SK-N-SH (cell line): Measurements from ENCODE around the gene MUSTN1. TPM values are rescaled to one million over a fixed set of nuclear protein-coding genes. Genes with fewer than 3 reads are reported as not detected.

Experiments
- CTCF ChIA-PET: fragments of 300-600, 350-600 bp; formaldehyde crosslinking; extraction: SDS; loops from one replicate; lab custom pipeline; 2021; lab: Yijun Ruan, JAX
- POLR2A ChIA-PET: fragments of 350-600 bp; sonication (Branson Sonifier 250); formaldehyde crosslinking; extraction: SDS; loops from one replicate; lab custom pipeline; 2020; ENCODE audit warnings: antibody characterized with exemption, inconsistent platforms; lab: Yijun Ruan, JAX
- DNase-seq: peaks from one replicate; pipeline ENCODE4 v3.0.0; 2012
- H2AFZ ChIP-seq: fragments of 200-600 bp; sonication (generic); 2 replicates; pipeline ENCODE4 v1.8.1; 2016; ENCODE audit warnings: antibody characterized with exemption, mild to moderate bottlenecking, low read depth
- H3F3A ChIP-seq: fragments of 200-600 bp; sonication (generic); replicated peaks from 2 replicates; pipeline ENCODE3; 2016; ENCODE audit warnings: antibody characterized with exemption, mild to moderate bottlenecking; ENCODE audit not compliant: insufficient read depth
- H3K27ac ChIP-seq, 2 experiments: fragments of 200-500 bp in 1 of 2; fragments of 200-600 bp in 1 of 2; sonication (Bioruptor generic) in 1 of 2; sonication (generic), shearing (Covaris generic) in 1 of 2; 2 replicates each; pipeline versions ENCODE4 v1.5.1 to v1.6.1; 2014 to 2016; ENCODE audit warnings: low read depth in 2 of 2, inconsistent platforms in 1 of 2, low read length in 1 of 2, mild to moderate bottlenecking in 1 of 2, mixed read lengths in 1 of 2
- H3K27me3 ChIP-seq: fragments of 200-600 bp; sonication (generic), shearing (Covaris generic); 2 replicates; pipeline ENCODE4 v1.6.1; 2016; ENCODE audit warnings: mixed run types; ENCODE audit not compliant: insufficient read depth
- H3K36me3 ChIP-seq, 2 experiments: fragments of 200-500 bp in 1 of 2; fragments of 200-600 bp in 1 of 2; sonication (Bioruptor generic) in 1 of 2; sonication (generic) in 1 of 2; replicated peaks in 1 of 2; 2 replicates each; pipeline versions ENCODE3 to v1.5.1; 2014 to 2016; ENCODE audit warnings: low read length in 1 of 2, mild to moderate bottlenecking in 1 of 2; ENCODE audit not compliant: insufficient read depth in 2 of 2, control insufficient read depth in 1 of 2
- H3K4me1 ChIP-seq, 2 experiments: fragments of 200-500 bp in 1 of 2; fragments of 200-600 bp in 1 of 2; sonication (Bioruptor generic) in 1 of 2; sonication (generic), shearing (Covaris generic) in 1 of 2; 2 replicates each; pipeline versions ENCODE4 v1.5.1 to v1.6.1; 2014 to 2016; ENCODE audit warnings: low read depth in 1 of 2, low read length in 1 of 2, mixed run types in 1 of 2; ENCODE audit not compliant: insufficient read depth in 2 of 2, control insufficient read depth in 1 of 2
- H3K4me2 ChIP-seq: fragments of 200-600 bp; sonication (generic), shearing (Covaris generic); 2 replicates; pipeline ENCODE4 v1.6.1; 2017; ENCODE audit warnings: mixed run types
- H3K4me3 ChIP-seq, 2 experiments: fragments of 200-500 bp in 1 of 2; fragments of 200-600 bp in 1 of 2; sonication (Bioruptor generic) in 1 of 2; sonication (generic), shearing (Covaris generic) in 1 of 2; 2 replicates each; pipeline versions ENCODE4 v1.5.1 to v1.8.1; 2014 to 2016; ENCODE audit warnings: low read depth in 2 of 2, inconsistent platforms in 1 of 2, low read length in 1 of 2, mild to moderate bottlenecking in 1 of 2, mixed read lengths in 1 of 2, moderate library complexity in 1 of 2
- H3K79me2 ChIP-seq: fragments of 200-600 bp; sonication (generic); 2 replicates; pipeline ENCODE4 v1.8.1; 2017; ENCODE audit warnings: mild to moderate bottlenecking; ENCODE audit not compliant: insufficient read depth
- H3K9ac ChIP-seq: fragments of 200-600 bp; sonication (generic); 2 replicates; pipeline ENCODE4 v1.6.1; 2017; ENCODE audit warnings: mixed run types
- H3K9me2 ChIP-seq: fragments of 200-600 bp; sonication (generic); 2 replicates; pipeline ENCODE4 v1.6.1; 2017; ENCODE audit warnings: mixed run types
- H3K9me3 ChIP-seq: fragments of 200-600 bp; sonication (generic); 2 replicates; pipeline ENCODE4 v1.6.1; 2017; ENCODE audit warnings: mixed run types, mild to moderate bottlenecking, moderate library complexity
- H4K20me1 ChIP-seq: fragments of 200-600 bp; sonication (generic); 2 replicates; pipeline ENCODE4 v1.6.1; 2017; ENCODE audit warnings: mild to moderate bottlenecking, mixed run types; ENCODE audit not compliant: insufficient read depth
- ELF1 ChIP-seq: IDR thresholded peaks from 2 replicates; pipeline ENCODE4 v1.4.0; 2012
- EZH2phosphoT487 ChIP-seq: fragments of 200-600 bp; sonication (generic); IDR thresholded peaks from 2 replicates; pipeline ENCODE4 v1.6.1; 2017; ENCODE audit warnings: low read depth, mixed run types, mild to moderate bottlenecking, antibody characterized with exemption, moderate library complexity, borderline replicate concordance
- FOXJ3 ChIP-seq: sonication (generic); formaldehyde crosslinking; IDR thresholded peaks from 2 replicates; pipeline ENCODE4 v1.5.1; 2020; ENCODE audit warnings: mild to moderate bottlenecking, missing genetic modification reagents
- FOXM1 ChIP-seq: IDR thresholded peaks from 2 replicates; pipeline ENCODE4 v1.4.0; 2012; ENCODE audit warnings: low read depth, mild to moderate bottlenecking
- GABPA ChIP-seq: IDR thresholded peaks from 2 replicates; pipeline ENCODE4 v1.4.0; 2012; ENCODE audit warnings: low read depth, mild to moderate bottlenecking
- GATA2 ChIP-seq: sonication (generic); formaldehyde crosslinking; IDR thresholded peaks from 2 replicates; pipeline ENCODE4 v1.5.0; 2020; ENCODE audit warnings: mild to moderate bottlenecking, missing genetic modification reagents
- JUND ChIP-seq: IDR thresholded peaks from 2 replicates; pipeline ENCODE4 v1.4.0; 2012
- MAX ChIP-seq: IDR thresholded peaks from 2 replicates; pipeline ENCODE4 v1.4.0; 2012; ENCODE audit warnings: low read depth
- MEF2A ChIP-seq: IDR thresholded peaks from 2 replicates; pipeline ENCODE4 v1.4.0; 2012; ENCODE audit warnings: low read depth, borderline replicate concordance
- MXI1 ChIP-seq: IDR thresholded peaks from 2 replicates; pipeline ENCODE4 v1.6.1; 2012; ENCODE audit warnings: mild to moderate bottlenecking, low read depth, low read length, improper control_type of control experiment
- NFIC ChIP-seq: IDR thresholded peaks from 2 replicates; pipeline ENCODE4 v1.4.0; 2012; ENCODE audit warnings: borderline replicate concordance
- NRF1 ChIP-seq: IDR thresholded peaks from 2 replicates; pipeline ENCODE4 v1.6.1; 2012; ENCODE audit warnings: low read depth, mild to moderate bottlenecking, low read length
- POLR2AphosphoS5 ChIP-seq: IDR thresholded peaks from 2 replicates; pipeline ENCODE4 v1.6.1; 2012; ENCODE audit warnings: low read depth, low read length
- RAD21 ChIP-seq: IDR thresholded peaks from 2 replicates; pipeline ENCODE4 v1.6.1; 2012; ENCODE audit warnings: mild to moderate bottlenecking, low read length
- RCOR1 ChIP-seq: fragments of 150-350 bp; IDR thresholded peaks from 2 replicates; pipeline ENCODE4 v1.6.1; 2017; ENCODE audit warnings: antibody characterized with exemption, low read length
- RFX5 ChIP-seq: IDR thresholded peaks from 2 replicates; pipeline ENCODE4 v1.6.1; 2012; ENCODE audit warnings: mild to moderate bottlenecking, improper control_type of control experiment, low read length
- RXRA ChIP-seq: IDR thresholded peaks from 2 replicates; pipeline ENCODE4 v1.4.0; 2012; ENCODE audit warnings: low read depth, mild to moderate bottlenecking, borderline replicate concordance
- TAF1 ChIP-seq: IDR thresholded peaks from 2 replicates; pipeline ENCODE4 v1.6.1; 2012; ENCODE audit warnings: low read depth, mild to moderate bottlenecking, low read length, moderate library complexity, borderline replicate concordance
- TCF12 ChIP-seq: IDR thresholded peaks from 2 replicates; pipeline ENCODE4 v1.4.0; 2012
- TEAD4 ChIP-seq: IDR thresholded peaks from 2 replicates; pipeline ENCODE4 v1.4.0; 2012; ENCODE audit warnings: mild to moderate bottlenecking, borderline replicate concordance; ENCODE audit not compliant: insufficient read depth
- USF2 ChIP-seq: fragments of 150-350 bp; IDR thresholded peaks from 2 replicates; pipeline ENCODE4 v1.6.1; 2017; ENCODE audit warnings: antibody characterized with exemption, low read length, low read depth, borderline replicate concordance
- YY1 ChIP-seq: IDR thresholded peaks from 2 replicates; pipeline ENCODE4 v1.4.0; 2012; ENCODE audit warnings: low read depth, mild to moderate bottlenecking
- WGBS: methylation state at CpG from one replicate; pipeline ENCODE4 v1.1.6; 2017; ENCODE audit warnings: low lambda C conversion rate; 5-methylcytosine and 5-hydroxymethylcytosine counted together
- polyA plus RNA-seq, 3 experiments: library from polyadenylated mRNA; depleted of rRNA; stranded (reverse); fragments of >200 nt; gene quantifications; 2 replicates each; pipeline ENCODE4 v1.2.3, GENCODE V29; 2012
- TF ChIP-seq, protein P1 (sequence below): IDR thresholded peaks from 2 replicates; pipeline ENCODE4; 2012
- TF ChIP-seq, protein P2 (sequence below): fragments of 150-350 bp; IDR thresholded peaks from 2 replicates; pipeline ENCODE4 v1.6.1; 2016; ENCODE audit warnings: mild to moderate bottlenecking, low read depth, low read length
- TF ChIP-seq, protein P3 (sequence below): IDR thresholded peaks from 2 replicates; pipeline ENCODE4 v1.4.0; 2012; ENCODE audit warnings: low read depth, borderline replicate concordance

The MUSTN1 gene
- polyA plus RNA-seq, 1 of the 3 experiments (the other 2 are of a cell fraction) = 0.54 TPM

- no peak for TF ChIP-seq NRF1
- no peak for TF ChIP-seq TAF1
- TF ChIP-seq, protein P1, sequence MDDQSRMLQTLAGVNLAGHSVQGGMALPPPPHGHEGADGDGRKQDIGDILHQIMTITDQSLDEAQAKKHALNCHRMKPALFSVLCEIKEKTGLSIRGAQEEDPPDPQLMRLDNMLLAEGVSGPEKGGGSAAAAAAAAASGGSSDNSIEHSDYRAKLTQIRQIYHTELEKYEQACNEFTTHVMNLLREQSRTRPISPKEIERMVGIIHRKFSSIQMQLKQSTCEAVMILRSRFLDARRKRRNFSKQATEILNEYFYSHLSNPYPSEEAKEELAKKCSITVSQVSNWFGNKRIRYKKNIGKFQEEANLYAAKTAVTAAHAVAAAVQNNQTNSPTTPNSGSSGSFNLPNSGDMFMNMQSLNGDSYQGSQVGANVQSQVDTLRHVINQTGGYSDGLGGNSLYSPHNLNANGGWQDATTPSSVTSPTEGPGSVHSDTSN = no peak
- no peak for TF ChIP-seq RCOR1
- TF ChIP-seq USF2 = no peak
- no peak for TF ChIP-seq GABPA
- no peak for TF ChIP-seq ELF1
- TF ChIP-seq JUND = no peak
- TF ChIP-seq, protein P2, sequence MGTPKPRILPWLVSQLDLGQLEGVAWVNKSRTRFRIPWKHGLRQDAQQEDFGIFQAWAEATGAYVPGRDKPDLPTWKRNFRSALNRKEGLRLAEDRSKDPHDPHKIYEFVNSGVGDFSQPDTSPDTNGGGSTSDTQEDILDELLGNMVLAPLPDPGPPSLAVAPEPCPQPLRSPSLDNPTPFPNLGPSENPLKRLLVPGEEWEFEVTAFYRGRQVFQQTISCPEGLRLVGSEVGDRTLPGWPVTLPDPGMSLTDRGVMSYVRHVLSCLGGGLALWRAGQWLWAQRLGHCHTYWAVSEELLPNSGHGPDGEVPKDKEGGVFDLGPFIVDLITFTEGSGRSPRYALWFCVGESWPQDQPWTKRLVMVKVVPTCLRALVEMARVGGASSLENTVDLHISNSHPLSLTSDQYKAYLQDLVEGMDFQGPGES = no peak
- TF ChIP-seq MEF2A = no peak
- no peak for TF ChIP-seq RFX5
- no peak for TF ChIP-seq GATA2
- TF ChIP-seq RXRA = no peak
- no peak for TF ChIP-seq RAD21
- Histone ChIP-seq H3K9me3 (no peaks in the 10 kb centered on the region), H3K27ac (no peak overlapping the region), H3K4me1 (peaks cover 0 to 3% of the 10 kb centered on the region in 2 experiments; a peak in 1 of 4 replicates), H3K27me3 (no peaks in the 10 kb centered on the region), H3K4me2 (no peak overlapping the region), H3K9ac (no peak overlapping the region), H3K9me2 (no peaks in the 10 kb centered on the region), H3K36me3 (no peaks in the 10 kb centered on the region), H3K79me2 (no peaks in the 10 kb centered on the region), H2AFZ (no peak overlapping the region), H3F3A (no peaks in the 10 kb centered on the region), H4K20me1 (no peaks in the 10 kb centered on the region), H3K4me3 (no peak overlapping the region)
- 78% methylated on average over 5 of the region's 12 CpGs for WGBS
- no peak for DNase-seq
- ChIA-PET CTCF (interaction anchor here (1.0 to 1.9 kb wide), 4 partner anchors 8 to 55 kb away, joined by 3 to 5 read pairs (median 4); no protein-coding TSS in a partner anchor), POLR2A (interaction anchor here (1.8 kb wide), 1 partner anchor 11 kb away, joined by 6 read pairs; no protein-coding TSS in a partner anchor)
Measured at GRCh38 chr3:52791366-52791765, 43.5 kb downstream of the MUSTN1 start.

- Histone ChIP-seq H3F3A (no peaks in the 10 kb centered on the region), H3K9me2 (no peaks in the 10 kb centered on the region), H2AFZ (no peak overlapping the region), H3K36me3 (no peaks in the 10 kb centered on the region), H3K9ac (no peak overlapping the region), H3K4me3 (no peak overlapping the region), H4K20me1 (no peaks in the 10 kb centered on the region), H3K27ac (no peak overlapping the region), H3K4me2 (no peak overlapping the region), H3K27me3 (no peaks in the 10 kb centered on the region), H3K9me3 (no peaks in the 10 kb centered on the region), H3K79me2 (no peaks in the 10 kb centered on the region), H3K4me1 (peaks cover 0 to 3% of the 10 kb centered on the region in 2 experiments; a peak in 1 of 4 replicates)
- POLR2A ChIA-PET = no interaction called here
- CTCF ChIA-PET = interaction anchor here (1.0 to 1.9 kb wide), 3 partner anchors 9 to 24 kb away, joined by 3 to 5 read pairs (median 4); no protein-coding TSS in a partner anchor
- no peak for DNase-seq
- 76% methylated on average over 12 of the region's 13 CpGs for WGBS
- no peak for TF ChIP-seq TEAD4
- no peak for TF ChIP-seq GATA2
- no peak for TF ChIP-seq MEF2A
- TF ChIP-seq EZH2phosphoT487 = no peak
- TF ChIP-seq RAD21 = no peak
- TF ChIP-seq, protein P3, sequence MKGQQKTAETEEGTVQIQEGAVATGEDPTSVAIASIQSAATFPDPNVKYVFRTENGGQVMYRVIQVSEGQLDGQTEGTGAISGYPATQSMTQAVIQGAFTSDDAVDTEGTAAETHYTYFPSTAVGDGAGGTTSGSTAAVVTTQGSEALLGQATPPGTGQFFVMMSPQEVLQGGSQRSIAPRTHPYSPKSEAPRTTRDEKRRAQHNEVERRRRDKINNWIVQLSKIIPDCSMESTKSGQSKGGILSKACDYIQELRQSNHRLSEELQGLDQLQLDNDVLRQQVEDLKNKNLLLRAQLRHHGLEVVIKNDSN = no peak
- TF ChIP-seq POLR2AphosphoS5 = no peak
- TF ChIP-seq TCF12 = no peak
- no peak for TF ChIP-seq FOXJ3 (CRISPR knock-in tag)
- TF ChIP-seq FOXM1 = no peak
- TF ChIP-seq MAX = no peak
- TF ChIP-seq RFX5 = no peak
- TF ChIP-seq GABPA = no peak
- no peak for TF ChIP-seq ELF1
- no peak for TF ChIP-seq MXI1
- TF ChIP-seq YY1 = no peak
- TF ChIP-seq NFIC = no peak
Measured at GRCh38 chr3:52790741-52791140, 44.1 kb downstream of the MUSTN1 start.
